K562 (cell line): ENCODE results near the gene LZTR1. TPM values are rescaled to one million over a fixed set of nuclear protein-coding genes. Genes with fewer than 3 reads are reported as not detected.
A peak's percentile ranks its signal among the peaks of the same experiment; 100 is the strongest.

Source experiments
- CEBPZ ChIP-seq: fragments of 150-350 bp; IDR thresholded peaks from 2 replicates; pipeline ENCODE4 v1.6.1; 2014; ENCODE audit warnings: low read depth, mild to moderate bottlenecking, low read length, borderline replicate concordance
- FOXJ2 ChIP-seq: fragments of 200-800 bp; sonication (Bioruptor generic); IDR thresholded peaks from 2 replicates; pipeline ENCODE4 v1.6.1; 2016; ENCODE audit warnings: missing genetic modification characterization, missing compliant biosample characterization
- FOXK1 ChIP-seq: sonication (generic); formaldehyde crosslinking; IDR thresholded peaks from 2 replicates; pipeline ENCODE4 v1.8.0; 2022; ENCODE audit warnings: missing genetic modification reagents, mild to moderate bottlenecking, borderline replicate concordance
- HDAC3 ChIP-seq: fragments of 450-650 bp; IDR thresholded peaks from 2 replicates; pipeline ENCODE4 v1.6.1; 2018; ENCODE audit warnings: borderline replicate concordance, mild to moderate bottlenecking, moderate library complexity; ENCODE audit not compliant: partially characterized antibody
- HNRNPL ChIP-seq: fragments of 200-400 bp; formaldehyde crosslinking; IDR thresholded peaks from 2 replicates; pipeline ENCODE4 v1.6.1; 2017; ENCODE audit warnings: low read depth, mild to moderate bottlenecking, low read length
- NFYB ChIP-seq: IDR thresholded peaks from 2 replicates; pipeline ENCODE4 v1.6.1; 2011; ENCODE audit warnings: mild to moderate bottlenecking, moderate library complexity; ENCODE audit not compliant: insufficient read length; ENCODE audit errors: extremely low read depth
- PYGO2 ChIP-seq: fragments of 450-650 bp; IDR thresholded peaks from 2 replicates; pipeline ENCODE4 v1.6.1; 2016; ENCODE audit warnings: mild to moderate bottlenecking, missing genetic modification characterization, moderate library complexity, missing compliant biosample characterization
- RHOXF2B ChIP-seq: fragments of 250-450 bp; sonication (Bioruptor Pico); conservative IDR thresholded peaks from 2 replicates; pipeline ENCODE4 v1.5.1; 2021
- RREB1 ChIP-seq: fragments of 250-450 bp; sonication (Bioruptor Pico); IDR thresholded peaks from 2 replicates; pipeline ENCODE4 v1.4.0; 2020
- TOE1 ChIP-seq, 2 experiments: fragments of 450-650 bp in 1 of 2; sonication (generic) in 1 of 2; formaldehyde crosslinking in 1 of 2; IDR thresholded peaks; 2 replicates each; pipeline versions ENCODE4 v1.7.1 to v1.8.0; 2016 to 2022; ENCODE audit warnings: borderline replicate concordance in 2 of 2, mild to moderate bottlenecking in 2 of 2, antibody characterized with exemption in 1 of 2, inconsistent platforms in 1 of 2, low read depth in 1 of 2, missing genetic modification reagents in 1 of 2, moderate library complexity in 1 of 2
- ZBTB7A ChIP-seq: IDR thresholded peaks from 2 replicates; pipeline ENCODE4 v1.6.1; 2011; ENCODE audit warnings: low read depth, mild to moderate bottlenecking, low read length, moderate library complexity, borderline replicate concordance; ENCODE audit not compliant: control insufficient read depth
- ZNF165 ChIP-seq: fragments of 250-450 bp; sonication (Bioruptor Pico); IDR thresholded peaks from 2 replicates; pipeline ENCODE4 v1.4.0; 2020; ENCODE audit warnings: borderline replicate concordance
- polyA plus RNA-seq, 8 experiments: library from polyadenylated mRNA; depleted of rRNA in 4 of 8; stranded (reverse) in 5 of 8; unstranded in 3 of 8; fragments of >200 nt; fragmentation: Nextera tagmentation in 2 of 8; fragmentation: Illumina TruSeq in 1 of 8; extraction: Ambion mirVana in 2 of 8; extraction: Trizol in 1 of 8; gene quantifications; 2 replicates each; pipeline versions ENCODE4 v1.2.1 to v1.2.3, GENCODE V29; 2011 to 2014; ENCODE audit warnings: inconsistent platforms in 1 of 8, missing spikeins in 1 of 8
- total RNA-seq, 7 experiments: library from RNA; depleted of rRNA in 6 of 7; stranded (reverse); fragments of >200 nt in 6 of 7; fragmentation: Illumina TruSeq in 2 of 7; extraction: Trizol in 2 of 7; gene quantifications; 2 replicates each; pipeline versions ENCODE4 v1.2.1 to v1.2.3, GENCODE V29; 2011 to 2021; ENCODE audit warnings: low replicate concordance in 1 of 7

Gene LZTR1
- total and polyA plus RNA-seq, 9 of the 15 experiments (the other 6 are each of a cell fraction or from before 2014, with no cell fraction given), result 2.2 to 135 (median 63.0) TPM

- TF ChIP-seq CEBPZ, result peak; percentile 68; the same call in 1 of the 2 replicates
- peak; percentile 80; the same call in 1 of the 2 replicates for TF ChIP-seq ZNF165 (CRISPR knock-in tag)
- TF ChIP-seq RREB1, result peak; percentile 39; the same call in 1 of the 2 replicates
- no peak for TF ChIP-seq TOE1 (IDR thresholded peaks at IDR 0.05; ENCODE audit: borderline replicate concordance)
- TF ChIP-seq TOE1 (CRISPR knock-in tag; IDR thresholded peaks at IDR 0.05; ENCODE audit: borderline replicate concordance, low read depth), result peak; percentile 89; the same call in 1 of the 2 replicates
- TF ChIP-seq FOXJ2 (tag), result peak; percentile 100
- TF ChIP-seq ZBTB7A, result peak; percentile 52; the same call in 1 of the 2 replicates
- no peak for TF ChIP-seq PYGO2 (tag)
- peak; percentile 98 for TF ChIP-seq FOXK1
- TF ChIP-seq HDAC3, result no peak
- 0 out of 2 replicates have a peak, but pooled peaks have one; percentile 63 for TF ChIP-seq RHOXF2B (CRISPR knock-in tag)
- no peak for TF ChIP-seq HNRNPL
- TF ChIP-seq NFYB, result peak; percentile 96
These were observed 63.6 kb downstream of the LZTR1 start, which contains the start of gene LRRC74B (continued) for GRCh38 chr22:21045585-21046294.
